NCI-H345 treated with DMSO at 0.1 percent for 48 hours (cell line): ENCODE data around the gene WSCD2.
A peak's percentile ranks its signal among the peaks of the same experiment; 100 is the strongest.
"Not testable (repeated sequence)": the region's sequence is repeated elsewhere in the genome, so short reads cannot be mapped to it uniquely, and the experiment has no call there.

Experiments
- DNase-seq: peaks from one replicate; lab custom pipeline; 2025; ENCODE audit not compliant: unreplicated experiment; lab: John Stamatoyannopoulos, UW

Gene WSCD2

GRCh38 chr12:108191938-108192337 is 62.9 kb downstream of the WSCD2 start:
- no peak for DNase-seq

- DNase-seq = no peak
Observed at GRCh38 chr12:108193493-108193892, 64.4 kb downstream of the WSCD2 start.

GRCh38 chr12:108193917-108194316 is 64.8 kb downstream of the WSCD2 start:
- peak; percentile 37 for DNase-seq

GRCh38 chr12:108194585-108194984 is 65.5 kb downstream of the WSCD2 start:
- DNase-seq = no peak

- DNase-seq = no peak
Observed at GRCh38 chr12:108196319-108196718, 67.2 kb downstream of the WSCD2 start.

- DNase-seq = no peak
Observed at GRCh38 chr12:108196921-108197320, 67.8 kb downstream of the WSCD2 start.

GRCh38 chr12:108198043-108198442 is 69.0 kb downstream of the WSCD2 start:
- DNase-seq = no peak

- no peak for DNase-seq
Observed at GRCh38 chr12:108199106-108199505, 70.0 kb downstream of the WSCD2 start.

- no peak for DNase-seq
Observed at GRCh38 chr12:108201808-108202207, 72.7 kb downstream of the WSCD2 start.

GRCh38 chr12:108204117-108204987 is 75.3 kb downstream of the WSCD2 start:
- DNase-seq = no peak

- no peak for DNase-seq
Observed at GRCh38 chr12:108205864-108206263, 76.8 kb downstream of the WSCD2 start.

- no peak for DNase-seq
Observed at GRCh38 chr12:108207791-108208730, 79.0 kb downstream of the WSCD2 start.

- no peak for DNase-seq
Observed at GRCh38 chr12:108210001-108210400, 80.9 kb downstream of the WSCD2 start.

GRCh38 chr12:108211157-108211556 is 82.1 kb downstream of the WSCD2 start:
- no peak for DNase-seq

- DNase-seq = no peak
Observed at GRCh38 chr12:108213871-108214445, 84.9 kb downstream of the WSCD2 start.

- no peak for DNase-seq
Observed at GRCh38 chr12:108214486-108214885, 85.4 kb downstream of the WSCD2 start.

- DNase-seq = no peak
Observed at GRCh38 chr12:108215458-108215857, 86.4 kb downstream of the WSCD2 start.

- no peak for DNase-seq
Observed at GRCh38 chr12:108218921-108219320, 89.8 kb downstream of the WSCD2 start.

GRCh38 chr12:108225101-108225500 is 96.0 kb downstream of the WSCD2 start:
- not testable (repeated sequence) for DNase-seq

GRCh38 chr12:108226866-108227265 is 97.8 kb downstream of the WSCD2 start:
- DNase-seq = no peak

- no peak for DNase-seq
Observed at GRCh38 chr12:108228746-108229145, 99.7 kb downstream of the WSCD2 start.
